ENCODE measurements around the gene ZNF536. TPM values are rescaled to one million over a fixed set of nuclear protein-coding genes. Genes with fewer than 3 reads are reported as not detected.

ZNF536 gene
- total RNA-seq, 1 experiment from 2014 or later: 2.9 TPM

DNA sequence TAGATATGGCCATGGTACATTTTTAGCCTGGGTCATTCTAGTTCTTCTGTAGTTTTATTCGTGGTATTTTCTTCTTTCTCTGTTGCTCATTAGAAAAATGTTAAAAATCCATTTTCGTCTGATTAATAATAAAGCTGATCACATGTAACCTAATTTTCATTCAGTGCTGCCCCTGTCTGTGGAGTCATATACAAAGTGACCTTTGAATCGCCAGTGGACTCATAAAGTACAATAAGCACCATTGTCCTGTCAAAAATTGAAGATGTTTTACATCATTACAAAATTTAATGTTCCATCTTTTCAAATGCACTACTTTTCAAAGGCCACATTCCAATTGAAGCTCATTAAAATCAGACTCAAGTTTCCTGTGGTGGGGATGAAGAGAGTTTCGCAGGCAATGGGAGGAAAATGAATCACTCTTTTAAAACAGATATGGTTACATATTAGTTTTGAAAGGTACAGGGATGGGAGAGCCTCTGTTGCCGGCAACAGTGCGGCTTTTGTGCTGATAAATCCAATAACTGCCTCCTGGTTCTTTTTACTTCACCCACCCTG, 205.4 kb downstream of the ZNF536 start:
- Histone ChIP-seq H3K36me3 (ENCODE audit: insufficient read depth, low read length, poor library complexity, severe bottlenecking) (no peaks in the 10 kb centered on the region), H3K27me3 (replicated peaks; ENCODE audit: insufficient read depth, low read depth, low read length, poor library complexity) (no peaks in the 10 kb centered on the region), H3K4me3 (ENCODE audit: low read depth, low read length, poor library complexity, severe bottlenecking) (no peak overlapping the region), H3K27ac (ENCODE audit: low read depth, low read length, poor library complexity, severe bottlenecking) (no peak overlapping the region), H3K4me1 (ENCODE audit: insufficient read depth, low read length, poor library complexity, severe bottlenecking) (no peaks in the 10 kb centered on the region), H3K9me3 (ENCODE audit: low read depth, low read length, poor library complexity, severe bottlenecking) (no peaks in the 10 kb centered on the region)
- intact Hi-C loops (cut with micrococcal nuclease; ENCODE audit: unreplicated experiment): no loop called here
- POLR2A ChIA-PET (ENCODE audit: low non-redundant PET): no interaction called here
- no peak for DNase-seq (ENCODE audit: low spot score)
- CTCF ChIA-PET: no interaction called here
- no TSS peak for BruUV-seq (replicated peaks)
- TF ChIP-seq, protein P1, sequence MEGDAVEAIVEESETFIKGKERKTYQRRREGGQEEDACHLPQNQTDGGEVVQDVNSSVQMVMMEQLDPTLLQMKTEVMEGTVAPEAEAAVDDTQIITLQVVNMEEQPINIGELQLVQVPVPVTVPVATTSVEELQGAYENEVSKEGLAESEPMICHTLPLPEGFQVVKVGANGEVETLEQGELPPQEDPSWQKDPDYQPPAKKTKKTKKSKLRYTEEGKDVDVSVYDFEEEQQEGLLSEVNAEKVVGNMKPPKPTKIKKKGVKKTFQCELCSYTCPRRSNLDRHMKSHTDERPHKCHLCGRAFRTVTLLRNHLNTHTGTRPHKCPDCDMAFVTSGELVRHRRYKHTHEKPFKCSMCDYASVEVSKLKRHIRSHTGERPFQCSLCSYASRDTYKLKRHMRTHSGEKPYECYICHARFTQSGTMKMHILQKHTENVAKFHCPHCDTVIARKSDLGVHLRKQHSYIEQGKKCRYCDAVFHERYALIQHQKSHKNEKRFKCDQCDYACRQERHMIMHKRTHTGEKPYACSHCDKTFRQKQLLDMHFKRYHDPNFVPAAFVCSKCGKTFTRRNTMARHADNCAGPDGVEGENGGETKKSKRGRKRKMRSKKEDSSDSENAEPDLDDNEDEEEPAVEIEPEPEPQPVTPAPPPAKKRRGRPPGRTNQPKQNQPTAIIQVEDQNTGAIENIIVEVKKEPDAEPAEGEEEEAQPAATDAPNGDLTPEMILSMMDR (conservative IDR thresholded peaks at IDR 0.05; ENCODE audit: low read depth, low read length): no peak
- TF ChIP-seq EZH2 (IDR thresholded peaks at IDR 0.05; ENCODE audit: borderline replicate concordance, low read depth, low read length, poor library complexity, severe bottlenecking): no peak

GRCh38 chr19:30579419-30579818, 207.2 kb downstream of the ZNF536 start:
- CTCF ChIA-PET: no interaction called here
- no peaks in the 10 kb centered on the region for H3K36me3 ChIP-seq (ENCODE audit: insufficient read depth, low read length, poor library complexity, severe bottlenecking)
- intact Hi-C loops (cut with micrococcal nuclease; ENCODE audit: unreplicated experiment): no loop called here
- no peak overlapping the region for H3K4me3 ChIP-seq (ENCODE audit: low read depth, low read length, poor library complexity, severe bottlenecking)
- no peak overlapping the region for H3K27ac ChIP-seq (ENCODE audit: low read depth, low read length, poor library complexity, severe bottlenecking)
- no peaks in the 10 kb centered on the region for H3K4me1 ChIP-seq (ENCODE audit: insufficient read depth, low read length, poor library complexity, severe bottlenecking)
- no TSS peak for BruUV-seq (replicated peaks)
- H3K9me3 ChIP-seq (ENCODE audit: low read depth, low read length, poor library complexity, severe bottlenecking): no peaks in the 10 kb centered on the region
- no peak for TF ChIP-seq EZH2 (IDR thresholded peaks at IDR 0.05; ENCODE audit: borderline replicate concordance, low read depth, low read length, poor library complexity, severe bottlenecking)
- TF ChIP-seq, protein P1 (conservative IDR thresholded peaks at IDR 0.05; ENCODE audit: low read depth, low read length): no peak
- no peak for DNase-seq (ENCODE audit: low spot score)
- POLR2A ChIA-PET (ENCODE audit: low non-redundant PET): no interaction called here
- no peaks in the 10 kb centered on the region for H3K27me3 ChIP-seq (replicated peaks; ENCODE audit: insufficient read depth, low read depth, low read length, poor library complexity)

GRCh38 chr19:30580673-30581072, 208.5 kb downstream of the ZNF536 start:
- ChIA-PET CTCF (no interaction called here), POLR2A (ENCODE audit: low non-redundant PET) (no interaction called here)
- Histone ChIP-seq H3K9me3 (ENCODE audit: low read depth, low read length, poor library complexity, severe bottlenecking) (no peaks in the 10 kb centered on the region), H3K27ac (ENCODE audit: low read depth, low read length, poor library complexity, severe bottlenecking) (no peak overlapping the region), H3K27me3 (replicated peaks; ENCODE audit: insufficient read depth, low read depth, low read length, poor library complexity) (no peaks in the 10 kb centered on the region), H3K36me3 (ENCODE audit: insufficient read depth, low read length, poor library complexity, severe bottlenecking) (no peaks in the 10 kb centered on the region), H3K4me1 (ENCODE audit: insufficient read depth, low read length, poor library complexity, severe bottlenecking) (no peaks in the 10 kb centered on the region), H3K4me3 (ENCODE audit: low read depth, low read length, poor library complexity, severe bottlenecking) (no peak overlapping the region)
- DNase-seq (ENCODE audit: low spot score): no peak
- intact Hi-C loops (cut with micrococcal nuclease; ENCODE audit: unreplicated experiment): no loop called here
- no TSS peak for BruUV-seq (replicated peaks)
- no peak for TF ChIP-seq EZH2 (IDR thresholded peaks at IDR 0.05; ENCODE audit: borderline replicate concordance, low read depth, low read length, poor library complexity, severe bottlenecking)
- TF ChIP-seq, protein P1 (conservative IDR thresholded peaks at IDR 0.05; ENCODE audit: low read depth, low read length): no peak
